Measurements from ENCODE around the gene IL36RN. TPM values are rescaled to one million over a fixed set of nuclear protein-coding genes. Genes with fewer than 3 reads are reported as not detected.
A peak's percentile ranks its signal among the peaks of the same experiment; 100 is the strongest.

The IL36RN gene
- total RNA-seq, 1 experiment from 2014 or later, result 0.12 TPM

- no peak for TF ChIP-seq CTCF (IDR thresholded peaks at IDR 0.05; ENCODE audit: unreplicated experiment)
- no peak for DNase-seq
- Mint-ChIP-seq H3K4me1 (ENCODE audit: low read depth, unreplicated experiment) (peaks cover 50% of the 10 kb centered on the region), H3K36me3 (ENCODE audit: insufficient read depth, unreplicated experiment) (peaks cover 20% of the 10 kb centered on the region), H3K4me3 (ENCODE audit: low read depth, unreplicated experiment) (no peak overlapping the region), H3K27me3 (ENCODE audit: unreplicated experiment) (no peaks in the 10 kb centered on the region), H3K27ac (ENCODE audit: unreplicated experiment) (no peak overlapping the region), H3K9me3 (ENCODE audit: low read depth, unreplicated experiment) (no peaks in the 10 kb centered on the region)
- intact Hi-C loops (cut with micrococcal nuclease; ENCODE audit: unreplicated experiment), result no loop called here
- no TSS peak for BruUV-seq (replicated peaks)
- CTCF ChIA-PET, result no interaction called here
Observed at GRCh38 chr2:113075600-113075999, 16.6 kb downstream of the IL36RN start.

DNA sequence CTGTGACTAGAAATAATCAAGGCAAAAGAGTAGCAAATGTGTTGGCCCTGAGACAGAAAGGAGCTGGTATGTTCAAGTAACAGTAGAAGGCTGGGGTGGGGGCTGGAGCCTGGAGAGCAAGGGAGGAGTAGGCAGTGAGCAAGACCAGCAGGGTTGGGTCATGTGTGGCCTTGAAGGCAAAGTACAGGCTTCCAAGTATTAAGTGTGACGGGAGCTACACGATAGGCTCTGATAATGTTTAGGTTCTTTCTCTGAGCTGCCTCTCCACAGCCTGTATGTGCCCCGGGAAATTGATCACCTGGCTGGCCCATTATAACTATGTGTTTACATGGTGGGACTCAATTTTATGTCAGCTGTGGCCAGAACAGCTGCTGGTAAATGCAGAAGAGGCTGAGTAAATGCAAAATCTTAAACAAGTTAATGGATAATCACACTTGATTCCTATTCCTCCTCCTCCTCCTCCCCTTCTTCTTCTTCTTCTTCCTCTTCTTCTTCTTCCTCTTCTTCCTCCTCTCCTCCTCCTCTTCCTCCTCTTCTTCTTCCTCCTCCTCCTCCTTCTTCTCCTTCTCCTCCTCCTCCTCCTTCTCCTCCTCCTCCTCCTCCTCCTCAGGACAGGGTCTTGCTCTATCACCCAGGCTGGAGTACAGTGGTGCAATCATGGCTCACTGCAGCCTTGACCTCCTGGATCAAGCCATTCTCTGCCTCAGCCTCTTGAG is 18.1 kb downstream of the IL36RN start:
- Mint-ChIP-seq H3K27ac (ENCODE audit: unreplicated experiment) (peak overlapping the region; percentile 95), H3K36me3 (ENCODE audit: insufficient read depth, unreplicated experiment) (peaks cover 21% of the 10 kb centered on the region), H3K27me3 (ENCODE audit: unreplicated experiment) (no peaks in the 10 kb centered on the region), H3K4me1 (ENCODE audit: low read depth, unreplicated experiment) (peaks cover 53% of the 10 kb centered on the region), H3K9me3 (ENCODE audit: low read depth, unreplicated experiment) (no peaks in the 10 kb centered on the region), H3K4me3 (ENCODE audit: low read depth, unreplicated experiment) (no peak overlapping the region)
- TF ChIP-seq CTCF (IDR thresholded peaks at IDR 0.05; ENCODE audit: unreplicated experiment), result no peak
- no TSS peak for BruUV-seq (replicated peaks)
- CTCF ChIA-PET, result interaction anchor here (0.6 to 1.7 kb wide), 7 partner anchors 41 to 178 kb away, joined by 3 to 11 read pairs (median 3); no protein-coding TSS in a partner anchor
- intact Hi-C loops (cut with micrococcal nuclease; ENCODE audit: unreplicated experiment), result no loop called here
- DNase-seq, result no peak

DNA sequence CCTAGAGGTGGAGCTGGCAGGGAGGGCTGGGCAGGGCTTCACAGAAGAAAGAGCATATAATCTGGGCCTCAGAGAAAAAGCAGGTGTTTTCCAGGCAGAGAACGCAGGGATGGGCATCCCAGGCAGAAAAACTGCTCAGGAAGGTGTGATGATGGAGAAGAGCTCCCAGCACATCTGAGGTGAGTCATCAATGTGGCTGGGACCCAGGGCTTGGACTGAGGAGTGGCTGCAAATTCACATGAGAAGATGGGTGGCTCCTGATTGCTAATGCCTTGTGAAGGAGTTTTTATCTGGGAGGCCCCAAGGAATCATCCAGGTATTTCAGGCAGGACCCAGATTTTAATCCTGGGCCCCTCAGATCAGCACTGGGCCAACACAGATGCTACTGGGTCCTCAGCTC is 18.9 kb downstream of the IL36RN start:
- TF ChIP-seq CTCF (IDR thresholded peaks at IDR 0.05; ENCODE audit: unreplicated experiment), result no peak
- intact Hi-C loops (cut with micrococcal nuclease; ENCODE audit: unreplicated experiment), result loop anchor here (2.0 kb wide), 1 partner anchor 35 kb away; no protein-coding TSS in a partner anchor
- Mint-ChIP-seq H3K9me3 (ENCODE audit: low read depth, unreplicated experiment) (no peaks in the 10 kb centered on the region), H3K36me3 (ENCODE audit: insufficient read depth, unreplicated experiment) (peaks cover 21% of the 10 kb centered on the region), H3K27ac (ENCODE audit: unreplicated experiment) (peak overlapping the region; percentile 95), H3K4me1 (ENCODE audit: low read depth, unreplicated experiment) (peaks cover 52% of the 10 kb centered on the region), H3K27me3 (ENCODE audit: unreplicated experiment) (no peaks in the 10 kb centered on the region), H3K4me3 (ENCODE audit: low read depth, unreplicated experiment) (peak overlapping the region; percentile 2)
- peak; percentile 53 for DNase-seq
- BruUV-seq (replicated peaks), result no TSS peak
- CTCF ChIA-PET, result interaction anchor here (0.9 to 1.7 kb wide), 9 partner anchors 36 to 163 kb away, joined by 3 to 11 read pairs (median 3); no protein-coding TSS in a partner anchor

DNA sequence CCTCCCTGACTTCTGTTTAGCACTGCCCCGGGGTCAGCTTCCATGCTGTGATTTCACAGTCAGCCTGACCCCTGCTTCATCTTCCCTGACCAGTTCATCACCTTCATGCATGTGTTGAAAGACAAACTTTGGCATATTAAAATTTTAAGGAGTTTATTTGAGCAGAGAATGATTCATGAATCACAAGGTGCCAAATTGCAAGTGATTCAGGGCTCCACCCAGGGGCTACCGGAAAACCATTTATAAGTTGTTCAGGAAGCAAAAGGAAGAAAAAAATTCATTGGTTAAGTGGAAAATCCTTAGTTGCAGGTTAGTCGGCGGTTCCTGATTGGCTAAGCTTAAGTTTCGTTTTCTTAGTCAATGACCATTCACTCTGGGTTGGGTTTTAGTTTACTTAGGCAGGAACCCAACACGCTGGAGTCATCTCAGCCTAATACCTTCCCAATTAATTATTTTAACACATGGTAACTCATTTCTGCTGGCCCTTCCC is 19.4 kb downstream of the IL36RN start:
- H3K27ac Mint-ChIP-seq (ENCODE audit: unreplicated experiment), result peak overlapping the region; percentile 95
- peaks cover 21% of the 10 kb centered on the region for H3K36me3 Mint-ChIP-seq (ENCODE audit: insufficient read depth, unreplicated experiment)
- peaks cover 47% of the 10 kb centered on the region for H3K4me1 Mint-ChIP-seq (ENCODE audit: low read depth, unreplicated experiment)
- H3K27me3 Mint-ChIP-seq (ENCODE audit: unreplicated experiment), result no peaks in the 10 kb centered on the region
- intact Hi-C loops (cut with micrococcal nuclease; ENCODE audit: unreplicated experiment), result loop anchor here (2.0 kb wide), 1 partner anchor 36 kb away; no protein-coding TSS in a partner anchor
- H3K9me3 Mint-ChIP-seq (ENCODE audit: low read depth, unreplicated experiment), result no peaks in the 10 kb centered on the region
- no peak for TF ChIP-seq CTCF (IDR thresholded peaks at IDR 0.05; ENCODE audit: unreplicated experiment)
- DNase-seq, result peak; percentile 78
- CTCF ChIA-PET, result interaction anchor here (0.7 to 1.7 kb wide), 10 partner anchors 37 to 162 kb away, joined by 3 to 11 read pairs (median 3); no protein-coding TSS in a partner anchor
- no TSS peak for BruUV-seq (replicated peaks)
- H3K4me3 Mint-ChIP-seq (ENCODE audit: low read depth, unreplicated experiment), result peak overlapping the region; percentile 2

Data from Calu3 (cell line).